ENCODE results near the gene DDX47.

DNA sequence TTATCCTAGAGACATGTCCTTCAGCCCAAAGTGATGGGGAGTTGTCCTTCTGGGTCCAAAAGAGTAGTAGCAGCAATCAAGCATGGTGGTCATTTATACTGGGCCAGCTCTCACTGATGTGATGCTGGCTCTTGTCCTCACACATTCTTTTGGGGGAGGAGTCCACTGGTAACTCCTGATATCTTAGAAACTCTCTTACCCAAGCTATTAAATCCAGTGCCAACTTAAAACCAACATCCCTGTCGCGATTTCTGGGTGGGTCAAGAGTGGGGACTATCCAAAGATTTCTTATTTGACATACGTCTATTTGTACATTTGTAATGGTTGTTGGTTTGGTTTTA, 24.6 kb downstream of the DDX47 start:
- TF ChIP-seq, protein P1, sequence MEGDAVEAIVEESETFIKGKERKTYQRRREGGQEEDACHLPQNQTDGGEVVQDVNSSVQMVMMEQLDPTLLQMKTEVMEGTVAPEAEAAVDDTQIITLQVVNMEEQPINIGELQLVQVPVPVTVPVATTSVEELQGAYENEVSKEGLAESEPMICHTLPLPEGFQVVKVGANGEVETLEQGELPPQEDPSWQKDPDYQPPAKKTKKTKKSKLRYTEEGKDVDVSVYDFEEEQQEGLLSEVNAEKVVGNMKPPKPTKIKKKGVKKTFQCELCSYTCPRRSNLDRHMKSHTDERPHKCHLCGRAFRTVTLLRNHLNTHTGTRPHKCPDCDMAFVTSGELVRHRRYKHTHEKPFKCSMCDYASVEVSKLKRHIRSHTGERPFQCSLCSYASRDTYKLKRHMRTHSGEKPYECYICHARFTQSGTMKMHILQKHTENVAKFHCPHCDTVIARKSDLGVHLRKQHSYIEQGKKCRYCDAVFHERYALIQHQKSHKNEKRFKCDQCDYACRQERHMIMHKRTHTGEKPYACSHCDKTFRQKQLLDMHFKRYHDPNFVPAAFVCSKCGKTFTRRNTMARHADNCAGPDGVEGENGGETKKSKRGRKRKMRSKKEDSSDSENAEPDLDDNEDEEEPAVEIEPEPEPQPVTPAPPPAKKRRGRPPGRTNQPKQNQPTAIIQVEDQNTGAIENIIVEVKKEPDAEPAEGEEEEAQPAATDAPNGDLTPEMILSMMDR (conservative IDR thresholded peaks at IDR 0.05; ENCODE audit: low read length): no peak
- TF ChIP-seq EZH2phosphoT487 (IDR thresholded peaks at IDR 0.05; ENCODE audit: borderline replicate concordance, low read depth, low read length): no peak

Measured in OCI-LY7 (cell line).